ENCODE measurements around the gene MEIKIN. TPM values are rescaled to one million over a fixed set of nuclear protein-coding genes. Genes with fewer than 3 reads are reported as not detected.

The MEIKIN gene
- polyA plus RNA-seq, 1 donor from 2014 or later: not detected

- Histone ChIP-seq H2AFZ (ENCODE audit: low read depth, low read length) (no peak overlapping the region), H3K4me3 (ENCODE audit: low read length) (no peak overlapping the region), H3K36me3 (ENCODE audit: insufficient read depth, low read length) (no peaks in the 10 kb centered on the region), H3K27ac (ENCODE audit: low read length) (no peak overlapping the region), H3F3A (ENCODE audit: insufficient read depth, low read length, poor library complexity, severe bottlenecking) (no peaks in the 10 kb centered on the region), H3K79me2 (replicated peaks; ENCODE audit: insufficient read depth, low read length) (peaks cover 19% of the 10 kb centered on the region), H3K9me3 (ENCODE audit: low read length) (no peaks in the 10 kb centered on the region), H3K9me2 (ENCODE audit: insufficient read depth, low read length) (no peaks in the 10 kb centered on the region), H3K4me2 (ENCODE audit: low read length) (no peak overlapping the region), H4K20me1 (ENCODE audit: insufficient read depth) (no peaks in the 10 kb centered on the region), H3K27me3 (ENCODE audit: insufficient read depth, low read depth, low read length) (no peaks in the 10 kb centered on the region), H3K9ac (ENCODE audit: low read length) (no peak overlapping the region)
- TF ChIP-seq EP300 (conservative IDR thresholded peaks at IDR 0.05; ENCODE audit: poor library complexity, severe bottlenecking) (no peak), RAD21 (conservative IDR thresholded peaks at IDR 0.05) (no peak), SMC3 (conservative IDR thresholded peaks at IDR 0.05; ENCODE audit: poor library complexity) (no peak), POLR2AphosphoS5 (IDR thresholded peaks at IDR 0.05) (no peak), MXI1 (conservative IDR thresholded peaks at IDR 0.05; ENCODE audit: poor library complexity, severe bottlenecking) (no peak)
- TF ChIP-seq, protein P1, sequence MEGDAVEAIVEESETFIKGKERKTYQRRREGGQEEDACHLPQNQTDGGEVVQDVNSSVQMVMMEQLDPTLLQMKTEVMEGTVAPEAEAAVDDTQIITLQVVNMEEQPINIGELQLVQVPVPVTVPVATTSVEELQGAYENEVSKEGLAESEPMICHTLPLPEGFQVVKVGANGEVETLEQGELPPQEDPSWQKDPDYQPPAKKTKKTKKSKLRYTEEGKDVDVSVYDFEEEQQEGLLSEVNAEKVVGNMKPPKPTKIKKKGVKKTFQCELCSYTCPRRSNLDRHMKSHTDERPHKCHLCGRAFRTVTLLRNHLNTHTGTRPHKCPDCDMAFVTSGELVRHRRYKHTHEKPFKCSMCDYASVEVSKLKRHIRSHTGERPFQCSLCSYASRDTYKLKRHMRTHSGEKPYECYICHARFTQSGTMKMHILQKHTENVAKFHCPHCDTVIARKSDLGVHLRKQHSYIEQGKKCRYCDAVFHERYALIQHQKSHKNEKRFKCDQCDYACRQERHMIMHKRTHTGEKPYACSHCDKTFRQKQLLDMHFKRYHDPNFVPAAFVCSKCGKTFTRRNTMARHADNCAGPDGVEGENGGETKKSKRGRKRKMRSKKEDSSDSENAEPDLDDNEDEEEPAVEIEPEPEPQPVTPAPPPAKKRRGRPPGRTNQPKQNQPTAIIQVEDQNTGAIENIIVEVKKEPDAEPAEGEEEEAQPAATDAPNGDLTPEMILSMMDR (IDR thresholded peaks at IDR 0.05; ENCODE audit: poor library complexity, severe bottlenecking): no peak
These were observed 169.0 kb downstream of the MEIKIN start for GRCh38 chr5:131776450-131776849.

DNA sequence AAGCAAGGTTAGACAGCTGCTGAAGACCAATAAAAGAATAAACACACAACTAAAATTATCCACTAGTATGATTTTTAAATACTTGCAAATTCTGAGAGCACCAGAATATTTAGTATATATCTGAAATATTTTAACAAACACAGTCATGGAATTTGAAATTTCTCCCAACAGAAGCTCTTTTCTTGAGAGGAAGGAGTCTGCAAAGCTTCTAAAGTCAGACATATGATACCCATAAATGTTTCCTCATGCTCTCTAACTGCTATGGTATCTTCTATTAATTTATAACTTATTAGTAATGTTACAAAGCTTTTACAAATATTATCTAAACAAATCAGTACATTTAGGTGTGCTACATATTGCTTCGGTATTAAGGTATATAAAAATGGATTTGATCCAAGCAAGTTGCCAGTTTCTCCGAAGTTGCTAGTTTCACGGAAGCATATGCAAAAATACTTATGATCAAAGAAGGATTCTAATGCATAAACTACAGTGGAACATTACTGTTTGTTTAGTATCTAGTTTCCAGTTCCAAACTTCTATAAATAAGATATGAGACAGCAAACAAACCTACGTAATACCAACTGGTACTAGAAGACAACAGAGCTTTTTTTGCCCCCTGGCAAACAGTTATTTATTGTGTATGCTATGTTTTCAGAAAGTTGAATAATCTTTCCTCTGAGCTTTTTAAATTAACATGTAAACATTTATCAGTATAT lies 170.7 kb downstream of the MEIKIN start:
- Histone ChIP-seq H4K20me1 (ENCODE audit: insufficient read depth) (no peaks in the 10 kb centered on the region), H3K79me2 (replicated peaks; ENCODE audit: insufficient read depth, low read length) (peaks cover 23% of the 10 kb centered on the region), H3K9me3 (ENCODE audit: low read length) (no peaks in the 10 kb centered on the region), H3K9me2 (ENCODE audit: insufficient read depth, low read length) (no peaks in the 10 kb centered on the region), H3K27ac (ENCODE audit: low read length) (no peak overlapping the region), H3K9ac (ENCODE audit: low read length) (no peak overlapping the region), H3K36me3 (ENCODE audit: insufficient read depth, low read length) (no peaks in the 10 kb centered on the region), H3K4me3 (ENCODE audit: low read length) (no peak overlapping the region), H2AFZ (ENCODE audit: low read depth, low read length) (no peak overlapping the region), H3F3A (ENCODE audit: insufficient read depth, low read length, poor library complexity, severe bottlenecking) (no peaks in the 10 kb centered on the region), H3K27me3 (ENCODE audit: insufficient read depth, low read depth, low read length) (no peaks in the 10 kb centered on the region), H3K4me2 (ENCODE audit: low read length) (no peak overlapping the region)
- TF ChIP-seq SMC3 (conservative IDR thresholded peaks at IDR 0.05; ENCODE audit: poor library complexity) (no peak), MXI1 (conservative IDR thresholded peaks at IDR 0.05; ENCODE audit: poor library complexity, severe bottlenecking) (no peak), EP300 (conservative IDR thresholded peaks at IDR 0.05; ENCODE audit: poor library complexity, severe bottlenecking) (no peak), POLR2AphosphoS5 (IDR thresholded peaks at IDR 0.05) (no peak), EZH2 (IDR thresholded peaks at IDR 0.05; ENCODE audit: borderline replicate concordance, insufficient read depth, low read length, poor library complexity, severe bottlenecking) (no peak), TAF1 (IDR thresholded peaks at IDR 0.05; ENCODE audit: low read depth) (no peak), RAD21 (conservative IDR thresholded peaks at IDR 0.05) (no peak)
- TF ChIP-seq, protein P1 (IDR thresholded peaks at IDR 0.05; ENCODE audit: poor library complexity, severe bottlenecking): no peak
- TF ChIP-seq, protein P2, sequence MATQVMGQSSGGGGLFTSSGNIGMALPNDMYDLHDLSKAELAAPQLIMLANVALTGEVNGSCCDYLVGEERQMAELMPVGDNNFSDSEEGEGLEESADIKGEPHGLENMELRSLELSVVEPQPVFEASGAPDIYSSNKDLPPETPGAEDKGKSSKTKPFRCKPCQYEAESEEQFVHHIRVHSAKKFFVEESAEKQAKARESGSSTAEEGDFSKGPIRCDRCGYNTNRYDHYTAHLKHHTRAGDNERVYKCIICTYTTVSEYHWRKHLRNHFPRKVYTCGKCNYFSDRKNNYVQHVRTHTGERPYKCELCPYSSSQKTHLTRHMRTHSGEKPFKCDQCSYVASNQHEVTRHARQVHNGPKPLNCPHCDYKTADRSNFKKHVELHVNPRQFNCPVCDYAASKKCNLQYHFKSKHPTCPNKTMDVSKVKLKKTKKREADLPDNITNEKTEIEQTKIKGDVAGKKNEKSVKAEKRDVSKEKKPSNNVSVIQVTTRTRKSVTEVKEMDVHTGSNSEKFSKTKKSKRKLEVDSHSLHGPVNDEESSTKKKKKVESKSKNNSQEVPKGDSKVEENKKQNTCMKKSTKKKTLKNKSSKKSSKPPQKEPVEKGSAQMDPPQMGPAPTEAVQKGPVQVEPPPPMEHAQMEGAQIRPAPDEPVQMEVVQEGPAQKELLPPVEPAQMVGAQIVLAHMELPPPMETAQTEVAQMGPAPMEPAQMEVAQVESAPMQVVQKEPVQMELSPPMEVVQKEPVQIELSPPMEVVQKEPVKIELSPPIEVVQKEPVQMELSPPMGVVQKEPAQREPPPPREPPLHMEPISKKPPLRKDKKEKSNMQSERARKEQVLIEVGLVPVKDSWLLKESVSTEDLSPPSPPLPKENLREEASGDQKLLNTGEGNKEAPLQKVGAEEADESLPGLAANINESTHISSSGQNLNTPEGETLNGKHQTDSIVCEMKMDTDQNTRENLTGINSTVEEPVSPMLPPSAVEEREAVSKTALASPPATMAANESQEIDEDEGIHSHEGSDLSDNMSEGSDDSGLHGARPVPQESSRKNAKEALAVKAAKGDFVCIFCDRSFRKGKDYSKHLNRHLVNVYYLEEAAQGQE (IDR thresholded peaks at IDR 0.05; ENCODE audit: borderline replicate concordance): no peak

All from neural cell (in vitro differentiated cells).